NCI-H2171 treated with DMSO at 0.1 percent for 48 hours (cell line): ENCODE results near the gene KRTAP5-8.
"Not testable (repeated sequence)": the region's sequence is repeated elsewhere in the genome, so short reads cannot be mapped to it uniquely, and the experiment has no call there.

Source experiments
- DNase-seq: peaks from one replicate; lab custom pipeline; 2025; lab: John Stamatoyannopoulos, UW

The KRTAP5-8 gene

GRCh38 chr11:71507102-71507501, 30.7 kb upstream of the KRTAP5-8 start:
- DNase-seq, result no peak

- DNase-seq, result no peak
Measured at GRCh38 chr11:71518506-71519471, 19.0 kb upstream of the KRTAP5-8 start.

GRCh38 chr11:71519546-71519945, 18.3 kb upstream of the KRTAP5-8 start:
- DNase-seq, result no peak

DNA sequence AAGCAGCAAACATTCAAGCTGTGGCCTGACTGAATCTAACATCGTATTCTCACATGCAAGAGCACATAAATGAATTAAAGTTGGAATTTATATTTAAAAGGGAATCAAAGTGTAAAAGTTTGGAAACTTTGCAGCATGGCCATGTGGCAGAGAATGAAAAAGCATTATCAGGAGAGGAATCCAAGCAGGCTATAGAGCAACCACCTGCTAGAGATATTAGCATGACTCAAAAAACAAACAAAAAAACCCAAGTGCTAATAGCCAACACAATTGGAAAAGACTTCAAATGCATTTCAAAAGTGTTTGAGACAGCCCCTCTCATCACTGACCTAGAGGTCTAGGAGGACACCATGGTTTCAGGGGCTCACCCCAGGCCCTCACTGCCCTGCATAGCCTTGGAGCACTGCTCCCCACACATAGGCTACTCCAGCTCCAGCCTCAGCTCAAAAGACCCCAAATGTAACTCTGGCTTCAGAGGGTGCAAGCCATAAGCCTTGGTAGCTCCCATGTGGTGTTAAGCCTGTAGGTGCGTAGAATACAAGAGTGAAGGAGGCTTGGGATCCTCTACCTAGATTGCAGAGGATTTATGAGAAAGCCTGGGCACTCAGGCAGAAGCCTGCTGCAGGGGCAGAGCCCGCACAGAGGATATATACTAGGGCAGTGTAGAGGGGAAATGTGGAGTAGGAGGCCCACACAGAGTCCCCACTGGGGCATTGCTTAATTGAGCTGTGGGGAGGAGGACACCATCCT, 12.5 kb upstream of the KRTAP5-8 start:
- no peak for DNase-seq

DNA sequence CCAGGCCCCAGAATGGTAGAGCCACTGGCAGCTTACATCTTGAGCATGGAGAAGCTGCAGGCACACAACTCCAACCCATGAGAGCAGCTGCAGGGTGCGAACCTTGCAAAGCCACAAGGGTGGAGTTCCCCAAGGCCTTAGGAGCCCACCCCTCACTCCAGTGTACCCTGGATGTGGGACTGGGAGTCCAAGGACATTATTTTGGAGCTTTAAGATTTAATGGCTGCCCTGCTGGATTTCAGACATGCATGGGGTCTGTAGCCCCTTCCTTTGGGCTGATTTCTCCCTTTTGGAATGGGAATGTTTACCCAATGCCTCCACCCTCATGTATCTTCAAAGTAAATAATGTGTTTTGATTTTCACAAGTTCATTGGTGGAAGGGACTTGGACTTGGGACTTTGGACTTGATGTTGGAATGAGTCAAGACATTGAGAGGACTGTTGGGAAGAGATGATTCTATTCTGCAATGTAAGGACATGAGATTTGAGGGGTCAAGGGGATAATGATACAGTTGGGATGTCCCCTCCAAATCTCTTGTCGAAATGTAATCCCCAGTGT, 11.8 kb upstream of the KRTAP5-8 start:
- DNase-seq, result no peak

DNA sequence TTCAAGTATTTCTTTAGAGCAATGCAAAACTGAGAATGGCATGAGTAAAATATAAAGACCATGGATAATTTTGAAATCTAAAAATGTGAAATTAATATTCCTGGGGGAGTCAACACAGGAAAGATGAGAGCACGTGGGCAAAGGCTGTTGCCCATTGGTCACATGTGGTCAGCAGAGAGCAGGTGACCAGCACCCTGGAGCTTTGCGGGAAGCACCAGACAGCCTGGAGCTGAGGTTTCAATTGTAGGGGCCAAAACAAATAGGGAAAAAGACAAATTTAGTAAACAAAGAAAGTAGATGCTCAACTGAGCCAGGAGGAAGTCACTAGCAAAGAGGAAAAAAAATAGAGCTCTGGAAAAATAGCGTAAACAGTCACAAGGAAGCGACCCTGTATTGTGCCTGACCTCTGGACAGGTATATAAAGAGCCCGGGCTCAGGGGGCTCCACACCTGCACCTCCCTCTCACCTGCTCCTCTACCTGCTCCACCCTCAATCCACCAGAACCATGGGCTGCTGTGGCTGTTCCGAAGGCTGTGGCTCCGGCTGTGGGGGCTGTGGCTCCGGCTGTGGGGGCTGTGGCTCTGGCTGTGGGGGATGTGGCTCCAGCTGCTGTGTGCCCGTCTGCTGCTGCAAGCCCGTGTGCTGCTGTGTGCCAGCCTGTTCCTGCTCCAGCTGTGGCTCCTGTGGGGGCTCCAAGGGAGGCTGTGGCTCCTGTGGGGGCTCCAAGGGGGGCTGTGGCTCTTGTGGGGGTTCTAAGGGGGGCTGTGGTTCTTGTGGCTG, 10.8 kb upstream of the KRTAP5-8 start, which contains the start of gene KRTAP5-7:
Gene KRTAP5-7 (plus strand): TSS at position 472 of the 780 bp plus-strand sequence. CDS start 34 bp downstream, at position 506.
- DNase-seq, result not testable (repeated sequence)

GRCh38 chr11:71527576-71528210, 10.1 kb upstream of the KRTAP5-8 start:
- no peak for DNase-seq

DNA sequence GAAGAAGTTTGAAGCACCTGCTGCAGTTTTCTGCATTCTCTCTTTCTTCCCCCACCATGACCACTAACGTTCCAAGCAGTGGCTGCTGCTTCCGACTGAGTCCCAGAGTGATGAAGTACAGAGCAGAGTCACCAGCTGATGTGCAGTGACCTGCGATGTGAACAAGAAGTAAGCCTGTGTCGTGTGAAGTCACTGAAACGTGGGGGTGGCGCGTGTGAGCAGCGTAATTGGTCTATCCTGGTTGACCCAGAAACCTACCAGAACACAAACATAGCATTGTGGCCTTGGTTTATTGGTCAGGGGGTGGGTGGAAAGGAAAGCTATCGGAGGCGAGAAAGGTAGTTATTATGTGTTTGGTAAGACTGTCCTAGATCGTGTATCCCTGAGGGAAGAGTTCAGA, 7.2 kb upstream of the KRTAP5-8 start:
- no peak for DNase-seq

DNA sequence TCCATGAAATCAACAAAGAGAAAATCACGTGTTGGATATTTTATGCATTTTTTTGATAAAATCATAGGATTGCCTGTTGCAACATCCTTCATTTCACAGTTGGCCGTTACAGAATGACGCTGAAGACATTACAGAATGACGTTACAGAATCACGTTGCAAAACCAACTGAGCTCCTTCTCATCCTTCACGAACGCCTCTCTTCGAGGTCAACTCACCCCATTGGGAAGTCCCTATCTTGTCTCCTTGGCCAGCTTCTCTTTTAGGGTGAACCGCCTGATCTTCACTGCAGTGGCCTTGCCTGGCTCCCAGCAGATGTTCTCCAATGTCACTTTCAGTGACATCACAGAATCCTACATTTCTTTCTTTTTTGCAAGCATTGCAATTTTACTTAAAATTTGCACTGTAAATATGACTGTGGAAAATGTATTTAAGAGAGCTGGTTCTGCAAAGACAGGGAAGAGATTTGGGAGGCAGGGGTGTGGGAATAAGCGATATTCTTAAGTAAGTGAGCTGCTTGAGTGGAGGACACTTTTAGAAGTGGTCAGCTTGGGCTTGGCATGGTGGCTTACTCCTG, 5.7 kb upstream of the KRTAP5-8 start:
- DNase-seq, result no peak

GRCh38 chr11:71534711-71535608, 2.9 kb upstream of the KRTAP5-8 start:
- not testable (repeated sequence) for DNase-seq

DNA sequence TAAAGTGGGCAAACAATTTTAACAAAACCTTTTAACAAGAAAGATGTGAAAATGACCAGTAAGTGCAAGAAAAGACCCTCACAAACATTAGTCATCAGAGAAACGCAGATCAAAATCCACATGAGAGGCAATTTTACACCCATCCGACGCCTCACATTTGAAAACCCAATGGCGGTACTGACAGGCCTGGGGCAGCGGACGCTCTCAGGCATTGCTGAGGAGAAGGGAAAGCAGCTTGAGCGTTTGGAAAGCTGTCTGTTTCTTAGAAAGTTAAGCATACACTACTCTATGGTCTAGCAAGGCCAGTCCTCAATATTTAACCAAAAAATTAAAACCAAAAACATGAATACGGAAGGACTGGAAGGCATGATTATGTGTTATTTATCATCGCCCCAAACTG, 2.0 kb upstream of the KRTAP5-8 start:
- DNase-seq, result no peak

DNA sequence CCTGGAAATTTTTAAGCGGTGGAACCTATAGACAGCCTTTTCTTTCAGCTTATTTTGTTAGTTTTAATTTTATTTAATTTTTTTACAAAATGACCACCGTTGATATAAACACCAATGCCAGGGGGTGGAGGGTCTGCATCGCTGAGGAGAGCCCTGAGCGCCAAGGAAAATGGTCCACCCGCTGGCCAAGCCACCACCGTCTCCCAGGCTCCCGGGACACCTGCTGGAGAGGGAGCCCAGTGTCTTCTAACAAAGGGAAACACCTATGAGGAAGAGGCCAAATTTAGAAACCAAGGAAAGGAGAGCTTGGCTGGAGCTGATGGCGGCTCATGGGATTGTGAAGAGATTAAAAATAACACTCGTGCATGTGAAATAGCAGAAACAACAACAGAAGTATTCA, 288 bp upstream of the KRTAP5-8 start:
- no peak for DNase-seq

DNA sequence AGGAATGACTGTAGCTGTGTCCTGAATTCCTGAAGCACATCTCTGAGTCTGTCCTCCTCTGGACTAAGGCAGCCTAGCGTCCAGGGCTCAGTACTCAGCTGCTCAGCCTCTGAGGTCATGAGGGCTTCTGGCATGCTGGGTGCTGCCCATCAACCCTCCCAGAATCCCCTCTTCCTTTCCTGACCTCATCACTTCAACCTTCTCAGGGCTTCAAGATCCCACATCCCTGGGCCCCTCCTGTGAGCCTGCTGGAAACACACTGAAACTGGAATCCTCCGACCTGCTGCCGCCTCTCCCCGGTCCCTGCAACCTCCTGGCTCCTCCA, 803 bp downstream of the KRTAP5-8 start:
- no peak for DNase-seq

DNA sequence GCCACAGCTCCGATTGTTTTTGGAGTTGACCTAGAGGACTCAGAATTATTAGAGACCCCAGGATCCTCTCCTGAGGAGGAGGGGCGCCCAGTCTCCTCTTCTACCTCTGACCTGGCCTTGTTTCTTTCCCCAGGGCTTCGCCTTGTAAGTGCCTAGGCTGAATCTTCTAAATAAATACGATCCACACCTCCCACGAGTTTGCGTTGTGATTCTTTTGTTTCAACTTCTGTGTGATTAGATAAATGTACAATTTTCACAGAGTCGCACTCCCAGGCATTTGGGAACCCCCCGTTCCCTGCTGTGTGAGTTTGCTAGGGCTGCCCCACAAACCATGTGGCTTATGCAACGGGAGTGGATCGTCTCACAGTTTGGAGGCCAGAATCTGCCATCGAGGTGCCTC, 1.2 kb downstream of the KRTAP5-8 start:
- DNase-seq, result no peak

DNA sequence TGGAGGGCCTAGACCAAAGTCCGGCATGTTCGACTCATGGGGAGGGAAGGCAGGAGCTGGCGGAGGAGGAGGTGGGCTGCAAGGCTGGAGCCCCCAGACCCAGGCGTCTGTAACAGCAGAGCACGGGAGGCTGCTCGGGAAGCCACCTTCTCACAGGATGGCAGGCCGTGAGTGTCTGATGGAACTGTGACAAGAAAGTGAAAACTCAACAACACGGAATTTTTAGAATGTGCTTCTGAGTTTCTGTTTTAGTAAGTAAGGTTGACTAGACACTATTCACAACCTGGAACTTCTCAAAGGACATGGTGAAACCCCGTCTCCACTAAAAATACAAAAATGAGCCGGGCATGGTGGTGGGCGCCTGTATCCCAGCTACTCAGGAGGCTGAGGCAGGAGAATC, 2.1 kb downstream of the KRTAP5-8 start:
- DNase-seq, result not testable (repeated sequence)

DNA sequence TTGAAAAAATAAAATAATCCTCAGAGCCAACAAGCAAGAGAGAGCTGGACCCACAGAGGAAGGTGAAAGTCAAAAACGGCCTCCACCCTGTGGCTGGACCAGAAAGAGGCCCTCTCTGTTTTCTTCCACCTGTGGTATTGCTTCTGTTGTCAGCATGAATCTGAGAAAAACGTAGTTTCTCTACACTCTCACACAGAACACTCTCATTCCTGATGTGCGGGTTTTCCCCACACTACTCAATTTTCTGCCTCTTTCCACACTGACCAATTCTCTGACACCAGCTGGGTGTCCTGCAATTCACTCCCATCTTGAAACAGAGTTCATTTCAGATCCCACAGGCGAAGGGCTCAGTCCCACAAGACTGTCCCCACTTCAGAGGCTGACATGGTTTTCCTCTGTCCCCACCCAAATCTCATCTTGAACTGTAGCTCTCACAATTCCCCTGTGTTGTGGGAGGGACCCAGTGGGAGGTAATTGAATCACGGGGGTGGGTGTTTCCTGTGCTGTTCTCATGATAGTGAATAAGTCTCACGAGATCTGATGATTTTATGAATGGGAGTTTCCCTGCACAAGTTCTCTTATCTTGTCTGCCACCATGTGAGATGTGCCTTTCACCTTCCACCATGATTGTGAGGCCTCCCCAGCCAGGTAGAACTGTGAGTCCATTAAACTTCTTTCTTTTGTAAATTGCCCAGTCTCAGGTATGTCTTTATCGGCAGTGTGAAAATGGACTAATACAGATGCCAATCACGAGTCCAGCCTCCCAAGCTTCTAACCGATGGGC, 2.9 kb downstream of the KRTAP5-8 start:
- not testable (repeated sequence) for DNase-seq

- no peak for DNase-seq
Measured at GRCh38 chr11:71542382-71542781, 4.6 kb downstream of the KRTAP5-8 start.

DNA sequence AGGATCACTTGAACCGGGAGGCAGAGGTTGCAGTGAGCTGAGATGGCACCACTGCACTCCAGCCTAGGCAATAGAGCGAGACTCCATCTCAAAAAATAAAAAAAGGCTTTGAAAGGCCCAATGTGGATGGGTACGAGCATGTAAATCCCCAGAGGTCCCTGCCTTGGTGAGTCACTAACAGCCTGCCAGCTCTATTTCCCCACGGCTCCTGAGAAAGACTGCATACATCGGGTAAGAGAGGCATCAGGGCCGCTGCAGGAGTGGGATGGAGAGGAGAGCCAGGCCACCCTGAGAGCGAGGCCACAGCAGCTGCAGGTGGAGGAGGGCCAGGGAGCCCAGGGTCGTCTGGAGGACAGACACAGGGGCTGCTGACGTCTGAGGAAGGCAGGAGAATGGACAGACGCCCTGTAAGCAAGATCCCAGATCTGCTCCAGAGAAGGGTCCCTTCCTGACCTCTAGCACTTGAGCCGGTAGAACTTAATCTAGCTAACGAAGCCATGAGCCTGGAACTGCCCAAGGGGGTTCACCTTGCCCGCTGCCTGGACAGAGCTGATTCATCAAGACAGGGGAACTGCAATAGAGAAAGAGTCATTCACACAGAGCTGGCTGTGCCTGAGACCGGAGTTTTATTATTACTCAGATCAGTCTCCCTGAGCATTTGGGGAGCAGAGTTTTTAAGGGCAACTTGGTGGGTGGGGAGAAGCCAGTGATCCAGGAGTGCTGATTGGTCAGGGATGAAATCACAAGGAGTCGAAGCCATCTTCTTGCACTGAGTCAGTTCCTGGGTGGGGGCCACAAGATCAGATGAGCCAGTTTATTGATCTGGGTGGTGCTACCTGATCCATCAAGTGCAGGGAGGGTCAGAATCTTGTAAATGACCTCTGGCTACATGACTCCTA, 5.3 kb downstream of the KRTAP5-8 start:
- no peak for DNase-seq
